H9 (cell line): ENCODE results near the gene GLOD4. TPM values are rescaled to one million over a fixed set of nuclear protein-coding genes. Genes with fewer than 3 reads are reported as not detected.

Source experiments
- DNase-seq: peaks from one replicate; pipeline ENCODE4 v3.0.0-alpha.2; 2017
- H2AFZ ChIP-seq: one replicate; pipeline ENCODE4 v1.6.1; 2013; ENCODE audit warnings: mild to moderate bottlenecking, low read length, control low read depth, moderate library complexity
- H2AK5ac ChIP-seq: 2 replicates; pipeline ENCODE4 v1.6.1; 2013; ENCODE audit warnings: low read length, control low read depth, mixed read lengths; ENCODE audit not compliant: insufficient read length
- H2BK120ac ChIP-seq: one replicate; pipeline ENCODE4 v1.6.1; 2013; ENCODE audit warnings: low read depth, mild to moderate bottlenecking, low read length, control low read depth, inconsistent platforms; ENCODE audit not compliant: poor library complexity, severe bottlenecking
- H2BK12ac ChIP-seq: 2 replicates; pipeline ENCODE4 v1.6.1; 2013; ENCODE audit warnings: low read length, control low read depth, mixed read lengths, low read depth; ENCODE audit not compliant: insufficient read length
- H2BK15ac ChIP-seq: 2 replicates; pipeline ENCODE4 v1.6.1; 2013; ENCODE audit warnings: low read depth, low read length, control low read depth
- H2BK20ac ChIP-seq: one replicate; pipeline ENCODE4 v1.6.1; 2013; ENCODE audit warnings: low read depth, mild to moderate bottlenecking, low read length, control low read depth, inconsistent platforms; ENCODE audit not compliant: poor library complexity, severe bottlenecking
- H2BK5ac ChIP-seq: 2 replicates; pipeline ENCODE4 v1.6.1; 2013; ENCODE audit warnings: low read length, control low read depth, mixed read lengths; ENCODE audit not compliant: insufficient read length
- H3K14ac ChIP-seq: 2 replicates; pipeline ENCODE4 v1.6.1; 2013; ENCODE audit warnings: low read length, control low read depth; ENCODE audit not compliant: insufficient read depth
- H3K18ac ChIP-seq: 2 replicates; pipeline ENCODE4 v1.6.1; 2013; ENCODE audit warnings: low read depth, mild to moderate bottlenecking, mixed read lengths, low read length, control low read depth; ENCODE audit not compliant: insufficient read length
- H3K23ac ChIP-seq: 2 replicates; pipeline ENCODE4 v1.6.1; 2013; ENCODE audit warnings: low read length, control low read depth, mixed read lengths, low read depth; ENCODE audit not compliant: insufficient read length
- H3K23me2 ChIP-seq: 2 replicates; pipeline ENCODE4 v1.6.1; 2013; ENCODE audit warnings: low read depth, mild to moderate bottlenecking, mixed read lengths, low read length, control low read depth; ENCODE audit not compliant: insufficient read length, poor library complexity, severe bottlenecking
- H3K27ac ChIP-seq: 2 replicates; pipeline ENCODE4 v1.5.1; 2013; ENCODE audit warnings: low read length, control low read depth, mixed read lengths, low read depth; ENCODE audit not compliant: insufficient read length
- H3K27me3 ChIP-seq: 2 replicates; pipeline ENCODE4 v1.6.1; 2013; ENCODE audit warnings: low read length, control low read depth, inconsistent platforms; ENCODE audit not compliant: insufficient read depth
- H3K4ac ChIP-seq: 2 replicates; pipeline ENCODE4 v1.6.1; 2013; ENCODE audit warnings: low read depth, mild to moderate bottlenecking, control low read depth, inconsistent platforms, low read length, moderate library complexity
- H3K4me1 ChIP-seq: 2 replicates; pipeline ENCODE4 v1.6.1; 2013; ENCODE audit warnings: low read length, control low read depth, inconsistent platforms; ENCODE audit not compliant: insufficient read depth
- H3K4me2 ChIP-seq: 2 replicates; pipeline ENCODE4 v1.6.1; 2013; ENCODE audit warnings: low read length, control low read depth, mixed read lengths; ENCODE audit not compliant: insufficient read length, insufficient read depth
- H3K56ac ChIP-seq: 2 replicates; pipeline ENCODE4 v1.6.1; 2013; ENCODE audit warnings: low read depth, mild to moderate bottlenecking, mixed read lengths, low read length, control low read depth; ENCODE audit not compliant: insufficient read length
- H3K79me1 ChIP-seq: 2 replicates; pipeline ENCODE4 v1.6.1; 2013; ENCODE audit warnings: low read depth, mild to moderate bottlenecking, moderate library complexity, low read length, control low read depth, inconsistent platforms; ENCODE audit not compliant: insufficient read depth, poor library complexity, severe bottlenecking
- H3K79me2 ChIP-seq: 2 replicates; pipeline ENCODE4 v1.6.1; 2013; ENCODE audit warnings: low read length, control low read depth, inconsistent platforms; ENCODE audit not compliant: insufficient read depth
- H3K9ac ChIP-seq: 2 replicates; pipeline ENCODE4 v1.6.1; 2013; ENCODE audit warnings: low read length, control low read depth, mixed read lengths; ENCODE audit not compliant: insufficient read length; ENCODE audit errors: extremely low read depth
- H3K9me3 ChIP-seq: one replicate; pipeline ENCODE4 v1.6.1; 2013; ENCODE audit warnings: low read depth, low read length, inconsistent platforms; ENCODE audit not compliant: control insufficient read depth
- H3T11ph ChIP-seq: one replicate; pipeline ENCODE4 v1.6.1; 2013; ENCODE audit warnings: mild to moderate bottlenecking, low read length, control low read depth, inconsistent platforms
- H4K20me1 ChIP-seq: one replicate; pipeline ENCODE4 v1.6.1; 2013; ENCODE audit not compliant: control insufficient read depth, insufficient read length, insufficient read depth
- H4K5ac ChIP-seq: 2 replicates; pipeline ENCODE4 v1.6.1; 2013; ENCODE audit warnings: low read depth, mild to moderate bottlenecking, mixed read lengths, low read length, control low read depth; ENCODE audit not compliant: insufficient read length
- H4K8ac ChIP-seq: replicated peaks from 2 replicates; pipeline ENCODE4 v1.6.1; 2013; ENCODE audit warnings: low read length, control low read depth, mixed read lengths, low read depth; ENCODE audit not compliant: insufficient read length
- H4K91ac ChIP-seq: 2 replicates; pipeline ENCODE4 v1.6.1; 2013; ENCODE audit warnings: low read depth, mild to moderate bottlenecking, moderate library complexity, mixed read lengths, low read length, control low read depth; ENCODE audit not compliant: insufficient read length
- H3K27ac Mint-ChIP-seq, 3 experiments: 2 replicates in 2 of 3; 3 replicates in 1 of 3; pipeline ENCODE4 v1.8.0; 2020 to 2021; ENCODE audit warnings: mixed read lengths in 3 of 3, mild to moderate bottlenecking in 1 of 3, moderate library complexity in 1 of 3
- H3K27me3 Mint-ChIP-seq: 2 replicates; pipeline ENCODE4 v1.8.0; 2021; ENCODE audit warnings: low read depth, mild to moderate bottlenecking, moderate library complexity, mixed read lengths
- H3K36me3 Mint-ChIP-seq, 3 experiments: 2 replicates in 2 of 3; 3 replicates in 1 of 3; pipeline ENCODE4 v1.8.0; 2020 to 2021; ENCODE audit warnings: low read depth in 3 of 3, mixed read lengths in 3 of 3; ENCODE audit not compliant: insufficient read depth in 1 of 3
- H3K4me1 Mint-ChIP-seq, 2 experiments: 2 replicates each; pipeline ENCODE4 v1.8.0; 2020; ENCODE audit warnings: mixed read lengths in 2 of 2
- H3K4me3 Mint-ChIP-seq, 2 experiments: 2 replicates in 1 of 2; 3 replicates in 1 of 2; pipeline ENCODE4 v1.8.0; 2020 to 2021; ENCODE audit warnings: mild to moderate bottlenecking in 2 of 2, mixed read lengths in 2 of 2, moderate library complexity in 1 of 2
- H3K9me3 Mint-ChIP-seq, 2 experiments: 2 replicates in 1 of 2; 3 replicates in 1 of 2; pipeline ENCODE4 v1.8.0; 2020; ENCODE audit warnings: mild to moderate bottlenecking in 2 of 2, mixed read lengths in 2 of 2, moderate library complexity in 1 of 2
- CTCF ChIP-seq: fragments of 200-600 bp; sonication (generic); conservative IDR thresholded peaks from 3 replicates; pipeline ENCODE4 v1.8.0; 2021; ENCODE audit warnings: antibody characterized with exemption, mild to moderate bottlenecking
- WGBS: extraction: QIAGEN DNeasy Blood & Tissue Kit; methylation state at CpG from one replicate; pipeline ENCODE4 v1.1.7; 2013; ENCODE audit warnings: missing lambda C conversion rate, low lambda C conversion rate, mixed read lengths; ENCODE audit not compliant: insufficient read length; ENCODE audit errors: extremely low coverage; 5-methylcytosine and 5-hydroxymethylcytosine counted together
- total RNA-seq: library from RNA; stranded (reverse); gene quantifications from 2 replicates; pipeline ENCODE4 v1.2.1, GENCODE V29; 2021

GLOD4 gene
- total RNA-seq, 1 experiment from 2014 or later: 106 TPM

- peak overlapping the region in 2 of 3 experiments; percentile 78 to 79; a peak in 2 of 7 replicates for H3K27ac Mint-ChIP-seq
- peaks cover 3 to 30% (median 30%) of the 10 kb centered on the region in 3 experiments; a peak in 6 of 7 replicates for H3K36me3 Mint-ChIP-seq
Measured at GRCh38 chr17:802901-803881, 21.1 kb upstream of the GLOD4 start.

More at GRCh38 chr17:802901-803881, 21.1 kb upstream of the GLOD4 start:
- no peak overlapping the region for H2AFZ ChIP-seq
- Mint-ChIP-seq H3K4me3 (no peak overlapping the region), H3K9me3 (no peaks in the 10 kb centered on the region), H3K27me3 (no peaks in the 10 kb centered on the region), H3K4me1 (peaks cover 0 to 3% of the 10 kb centered on the region in 2 experiments; a peak in 1 of 4 replicates)
- H3K23ac ChIP-seq: no peak overlapping the region
- H2BK120ac ChIP-seq: no peak overlapping the region
- TF ChIP-seq CTCF: no peak
- H2BK15ac ChIP-seq: no peak overlapping the region
- no peak overlapping the region for H3K4ac ChIP-seq
- no peak overlapping the region for H3T11ph ChIP-seq
- H3K9ac ChIP-seq: no peak overlapping the region
- no CpG with 5 or more reads among the region's 37 CpGs for WGBS
- no peaks in the 10 kb centered on the region; the same call in 1 of the 2 replicates for H3K79me2 ChIP-seq
- H2BK5ac ChIP-seq: no peak overlapping the region
- no peaks in the 10 kb centered on the region for H3K27me3 ChIP-seq
- H2BK12ac ChIP-seq: no peak overlapping the region
- no peak overlapping the region for H4K8ac ChIP-seq
- H4K5ac ChIP-seq: no peak overlapping the region
- DNase-seq: no peak
- H3K79me1 ChIP-seq: no peaks in the 10 kb centered on the region
- no peak overlapping the region for H3K4me2 ChIP-seq
- H2BK20ac ChIP-seq: no peak overlapping the region
- no peak overlapping the region for H2AK5ac ChIP-seq
- no peaks in the 10 kb centered on the region for H3K9me3 ChIP-seq
- no peak overlapping the region for H3K56ac ChIP-seq
- no peaks in the 10 kb centered on the region for H4K20me1 ChIP-seq
- no peaks in the 10 kb centered on the region; the same call in 1 of the 2 replicates for H3K4me1 ChIP-seq
- no peak overlapping the region for H3K27ac ChIP-seq
- H4K91ac ChIP-seq: no peak overlapping the region
- no peak overlapping the region; the same call in 1 of the 2 replicates for H3K14ac ChIP-seq
- H3K18ac ChIP-seq: no peak overlapping the region
- no peaks in the 10 kb centered on the region for H3K23me2 ChIP-seq
